Measurements from ENCODE around the gene SMCR8.

Gene SMCR8

GRCh38 chr17:18361837-18362697, 47.0 kb downstream of the SMCR8 start:
- TF ChIP-seq REST (IDR thresholded peaks at IDR 0.05; ENCODE audit: insufficient read depth in 1 of 2, low read depth in 2 of 2, low read length in 2 of 2) = no peak
- no peak for TF ChIP-seq POLR2AphosphoS5 (IDR thresholded peaks at IDR 0.05; ENCODE audit: low read depth, low read length)
- TF ChIP-seq TAF1 (IDR thresholded peaks at IDR 0.05; ENCODE audit: borderline replicate concordance, insufficient read depth, low read length) = no peak
- TF ChIP-seq FOXP2 (optimal IDR thresholded peaks at IDR 0.05; ENCODE audit: borderline replicate concordance, extremely low read depth, extremely low read length, insufficient read depth) = no peak
- TF ChIP-seq SIN3A (IDR thresholded peaks at IDR 0.05; ENCODE audit: borderline replicate concordance, insufficient read depth, low read length) = no peak

GRCh38 chr17:18362698-18363100, 47.6 kb downstream of the SMCR8 start:
- TF ChIP-seq FOXP2 (optimal IDR thresholded peaks at IDR 0.05; ENCODE audit: borderline replicate concordance, extremely low read depth, extremely low read length, insufficient read depth) = no peak
- TF ChIP-seq POLR2AphosphoS5 (IDR thresholded peaks at IDR 0.05; ENCODE audit: low read depth, low read length) = no peak
- no peak for TF ChIP-seq TAF1 (IDR thresholded peaks at IDR 0.05; ENCODE audit: borderline replicate concordance, insufficient read depth, low read length)
- TF ChIP-seq SIN3A (IDR thresholded peaks at IDR 0.05; ENCODE audit: borderline replicate concordance, insufficient read depth, low read length) = no peak
- no peak for TF ChIP-seq REST (IDR thresholded peaks at IDR 0.05; ENCODE audit: insufficient read depth in 1 of 2, low read depth in 2 of 2, low read length in 2 of 2)

- TF ChIP-seq REST (IDR thresholded peaks at IDR 0.05; ENCODE audit: insufficient read depth in 1 of 2, low read depth in 2 of 2, low read length in 2 of 2) (0 out of 4 replicates have a peak, but pooled peaks of 1 of the 2 experiments have one; percentile 16), FOXP2 (optimal IDR thresholded peaks at IDR 0.05; ENCODE audit: borderline replicate concordance, extremely low read depth, extremely low read length, insufficient read depth) (peak; percentile 76), POLR2AphosphoS5 (IDR thresholded peaks at IDR 0.05; ENCODE audit: low read depth, low read length) (peak; percentile 81), TAF1 (IDR thresholded peaks at IDR 0.05; ENCODE audit: borderline replicate concordance, insufficient read depth, low read length) (no peak)
Measured at GRCh38 chr17:18363101-18364049, 48.3 kb downstream of the SMCR8 start, which contains the start of gene SHMT1. Gene SHMT1 (minus strand): TSS chr17:18363550. CDS start chr17:18355981, 7,569 bp downstream.

GRCh38 chr17:18364166-18364565, 49.1 kb downstream of the SMCR8 start:
- no peak for TF ChIP-seq FOXP2 (optimal IDR thresholded peaks at IDR 0.05; ENCODE audit: borderline replicate concordance, extremely low read depth, extremely low read length, insufficient read depth)
- no peak for TF ChIP-seq POLR2AphosphoS5 (IDR thresholded peaks at IDR 0.05; ENCODE audit: low read depth, low read length)
- no peak for TF ChIP-seq TAF1 (IDR thresholded peaks at IDR 0.05; ENCODE audit: borderline replicate concordance, insufficient read depth, low read length)
- no peak for TF ChIP-seq REST (IDR thresholded peaks at IDR 0.05; ENCODE audit: insufficient read depth in 1 of 2, low read depth in 2 of 2, low read length in 2 of 2)
- TF ChIP-seq SIN3A (IDR thresholded peaks at IDR 0.05; ENCODE audit: borderline replicate concordance, insufficient read depth, low read length) = no peak

Data from PFSK-1 (cell line).